HepG2 (cell line): ENCODE data around the gene NAPSA. TPM values are rescaled to one million over a fixed set of nuclear protein-coding genes. Genes with fewer than 3 reads are reported as not detected.

ENCODE experiments used
- ATAC-seq: fragments of 200-7000 bp; cut with Tn5 transposase; 3 replicates; pipeline ENCODE4 v1.9.1; 2020; ENCODE audit warnings: mild to moderate bottlenecking, moderate library complexity
- BruUV-seq: library from RNA; stranded (reverse); fragments of 400-500 nt; replicated peaks from 2 replicates; lab custom pipeline; 2021; lab: Mats Ljungman, UMichigan
- CTCF ChIA-PET: fragments of 300-600 bp; formaldehyde crosslinking; extraction: SDS; loops from one replicate; lab custom pipeline; 2021; ENCODE audit warnings: low total read pairs, inconsistent platforms, low intra/inter-chr PET ratio; lab: Yijun Ruan, JAX
- POLR2A ChIA-PET: fragments of 350-600 bp; sonication (Branson Sonifier 250); formaldehyde crosslinking; loops from one replicate; lab custom pipeline; 2020; ENCODE audit warnings: antibody characterized with exemption, inconsistent platforms; lab: Yijun Ruan, JAX
- DNase-seq: peaks from one replicate; pipeline ENCODE4 v3.0.0-alpha.2; 2015; ENCODE audit warnings: low spot score
- FAIRE-seq: peaks from 3 replicates; lab custom pipeline; 2011; peaks lifted over from hg19 to GRCh38; lab: Jason Lieb, UNC
- H2AFZ ChIP-seq: one replicate; pipeline ENCODE4 v1.6.1; 2011; ENCODE audit warnings: low read length, inconsistent platforms
- H3K27ac ChIP-seq: fragments of 300-600 bp; 3 replicates; pipeline ENCODE4 v1.8.0; 2011; ENCODE audit warnings: mixed run types, mild to moderate bottlenecking, mixed read lengths, low read length, inconsistent platforms; ENCODE audit not compliant: insufficient read depth; ENCODE audit errors: extremely low read length
- H3K27me3 ChIP-seq, 2 experiments: fragments of 200-600 bp in 1 of 2; 2 replicates in 1 of 2; 3 replicates in 1 of 2; pipeline versions ENCODE4 v1.6.0 to v1.8.0; 2011; ENCODE audit warnings: low read length in 2 of 2, mild to moderate bottlenecking in 2 of 2, moderate library complexity in 2 of 2, inconsistent platforms in 1 of 2; ENCODE audit not compliant: insufficient read depth in 2 of 2, control insufficient read depth in 1 of 2
- H3K36me3 ChIP-seq, 2 experiments: fragments of 200-600 bp in 1 of 2; replicated peaks in 1 of 2; 2 replicates in 1 of 2; 3 replicates in 1 of 2; pipeline versions ENCODE4 v1.5.1 to v1.8.0; 2011; ENCODE audit warnings: low read length in 2 of 2, inconsistent platforms in 1 of 2; ENCODE audit not compliant: insufficient read depth in 2 of 2, control insufficient read depth in 1 of 2
- H3K4me1 ChIP-seq: 2 replicates; pipeline ENCODE4 v1.5.1; 2012; ENCODE audit warnings: low read length, inconsistent platforms; ENCODE audit not compliant: insufficient read depth
- H3K4me2 ChIP-seq: 2 replicates; pipeline ENCODE4 v1.6.0; 2011; ENCODE audit warnings: low read depth, low read length, inconsistent platforms
- H3K4me3 ChIP-seq, 3 experiments: fragments of 200-600 bp in 1 of 3; sonication (generic), shearing (Covaris generic) in 1 of 3; replicated peaks in 1 of 3; 2 replicates each; pipeline ENCODE4 v1.5.1; 2011 to 2016; ENCODE audit warnings: low read length in 3 of 3, inconsistent platforms in 2 of 3, low read depth in 2 of 3, mild to moderate bottlenecking in 2 of 3, control low read depth in 1 of 3, mixed read lengths in 1 of 3; ENCODE audit not compliant: insufficient read depth in 1 of 3
- H3K79me2 ChIP-seq: one replicate; pipeline ENCODE4 v1.6.1; 2011; ENCODE audit warnings: low read length, inconsistent platforms; ENCODE audit not compliant: insufficient read depth
- H3K9ac ChIP-seq: 2 replicates; pipeline ENCODE4 v1.6.0; 2011; ENCODE audit warnings: mild to moderate bottlenecking, low read depth, low read length, inconsistent platforms; ENCODE audit not compliant: insufficient read depth
- H3K9me3 ChIP-seq: 2 replicates; pipeline ENCODE4 v1.5.1; 2012; ENCODE audit warnings: mild to moderate bottlenecking, low read length
- H4K20me1 ChIP-seq: 2 replicates; pipeline ENCODE4 v1.6.0; 2011; ENCODE audit warnings: inconsistent platforms, mild to moderate bottlenecking, low read length, moderate library complexity; ENCODE audit not compliant: insufficient read depth
- FOXA3 ChIP-seq: IDR thresholded peaks from 2 replicates; pipeline ENCODE4 v1.6.1; 2016; ENCODE audit warnings: missing genetic modification reagents, missing compliant biosample characterization
- FOXP1 ChIP-seq, 2 experiments: fragments of 450-650 bp in 1 of 2; IDR thresholded peaks; 2 replicates each; pipeline ENCODE4 v1.6.1; 2017 to 2018; ENCODE audit warnings: antibody characterized with exemption in 1 of 2
- GZF1 ChIP-seq: sonication (generic); formaldehyde crosslinking; IDR thresholded peaks from 2 replicates; pipeline ENCODE4 v1.5.1; 2020; ENCODE audit warnings: mild to moderate bottlenecking, missing genetic modification reagents
- ISX ChIP-seq: sonication (generic); formaldehyde crosslinking; conservative IDR thresholded peaks from 2 replicates; pipeline ENCODE4 v1.5.0; 2020; ENCODE audit warnings: missing genetic modification reagents
- KDM2A ChIP-seq: sonication (generic); formaldehyde crosslinking; IDR thresholded peaks from 2 replicates; pipeline ENCODE4 v1.4.0; 2020; ENCODE audit warnings: low read depth, missing genetic modification reagents, borderline replicate concordance
- MBNL3 ChIP-seq: fragments of 250-450 bp; sonication (Bioruptor Pico); conservative IDR thresholded peaks from 2 replicates; pipeline ENCODE4 v1.8.0; 2022; ENCODE audit warnings: mild to moderate bottlenecking, inconsistent platforms
- PRDM4 ChIP-seq: sonication (generic); formaldehyde crosslinking; IDR thresholded peaks from 2 replicates; pipeline ENCODE4 v1.9.0; 2021; ENCODE audit warnings: missing genetic modification reagents, borderline replicate concordance
- RFX3 ChIP-seq: IDR thresholded peaks from 2 replicates; pipeline ENCODE4 v1.6.1; 2016; ENCODE audit warnings: missing biosample characterization, missing genetic modification reagents
- SOX5 ChIP-seq: IDR thresholded peaks from 2 replicates; pipeline ENCODE4 v1.6.1; 2016; ENCODE audit warnings: borderline replicate concordance
- TRAFD1 ChIP-seq: sonication (generic); formaldehyde crosslinking; IDR thresholded peaks from 2 replicates; pipeline ENCODE4 v1.5.1; 2020; ENCODE audit warnings: missing genetic modification reagents, mild to moderate bottlenecking, borderline replicate concordance
- YY1 ChIP-seq: IDR thresholded peaks from 2 replicates; pipeline ENCODE4 v1.6.1; 2011; ENCODE audit warnings: low read length, low read depth, moderate library complexity, mild to moderate bottlenecking; ENCODE audit not compliant: insufficient read depth, insufficient replicate concordance
- ZBTB1 ChIP-seq: sonication (generic); formaldehyde crosslinking; IDR thresholded peaks from 2 replicates; pipeline ENCODE4 v1.4.0; 2020; ENCODE audit warnings: missing genetic modification reagents, borderline replicate concordance
- ZBTB20 ChIP-seq: sonication (generic); formaldehyde crosslinking; IDR thresholded peaks from 2 replicates; pipeline ENCODE4 v1.8.1; 2023; ENCODE audit warnings: missing genetic modification reagents, low read depth, mild to moderate bottlenecking, borderline replicate concordance
- ZBTB7B ChIP-seq: sonication (generic); formaldehyde crosslinking; IDR thresholded peaks from 2 replicates; pipeline ENCODE4 v1.4.0; 2020; ENCODE audit warnings: missing genetic modification reagents
- ZC3H13 ChIP-seq: sonication (generic); formaldehyde crosslinking; IDR thresholded peaks from 2 replicates; pipeline ENCODE4 v1.8.1; 2023; ENCODE audit warnings: mild to moderate bottlenecking, missing genetic modification reagents, moderate library complexity
- ZFP41 ChIP-seq: sonication (generic); formaldehyde crosslinking; IDR thresholded peaks from 2 replicates; pipeline ENCODE4 v1.4.0; 2020; ENCODE audit warnings: mild to moderate bottlenecking, missing genetic modification reagents, borderline replicate concordance
- ZNF331 ChIP-seq: sonication (generic); formaldehyde crosslinking; IDR thresholded peaks from 2 replicates; pipeline ENCODE4 v1.4.0; 2020; ENCODE audit warnings: missing genetic modification reagents
- ZNF549 ChIP-seq: sonication (generic); formaldehyde crosslinking; IDR thresholded peaks from 2 replicates; pipeline ENCODE4 v1.5.0; 2020; ENCODE audit warnings: missing genetic modification reagents
- ZNF576 ChIP-seq: sonication (generic); formaldehyde crosslinking; IDR thresholded peaks from 2 replicates; pipeline ENCODE4 v1.4.0; 2020; ENCODE audit warnings: mild to moderate bottlenecking, missing genetic modification reagents
- ZSCAN5A ChIP-seq: sonication (generic); formaldehyde crosslinking; IDR thresholded peaks from 2 replicates; pipeline ENCODE4 v1.8.0; 2022; ENCODE audit warnings: mild to moderate bottlenecking, missing genetic modification reagents, borderline replicate concordance
- WGBS: methylation state at CpG from one replicate; pipeline ENCODE4 v1.1.6; 2017; ENCODE audit warnings: low lambda C conversion rate; 5-methylcytosine and 5-hydroxymethylcytosine counted together
- in situ Hi-C: cut with HindIII; loops from 2 replicates; pipeline ENCODE4 v1.10.0; 2017; ENCODE audit warnings: low pct_unique_long_range_greater_than_20kb; ENCODE audit not compliant: extremely low pct_ligation_motif_present
- intact Hi-C: fragments of 100-400 bp; cut with micrococcal nuclease; formaldehyde crosslinking; loops from one replicate; pipeline ENCODE4 v1.10.0; 2022; ENCODE audit not compliant: unreplicated experiment
- polyA plus RNA-seq, 8 experiments: library from polyadenylated mRNA; depleted of rRNA in 3 of 8; stranded (reverse) in 7 of 8; unstranded in 1 of 8; fragments of >200 nt; fragmentation: Illumina TruSeq in 4 of 8; extraction: Trizol in 4 of 8; gene quantifications; 2 replicates each; pipeline versions ENCODE4 v1.2.1 to v1.2.3, GENCODE V29; 2011 to 2016; ENCODE audit warnings: low read depth in 4 of 8, missing spikeins in 1 of 8, mixed read lengths in 1 of 8; ENCODE audit not compliant: insufficient read depth in 1 of 8
- total RNA-seq, 5 experiments: library from RNA; depleted of rRNA; stranded (reverse); fragments of >200 nt; fragmentation: Illumina TruSeq; extraction: Trizol; gene quantifications; 2 replicates each; pipeline ENCODE4 v1.2.3, GENCODE V29; 2016; ENCODE audit warnings: low read depth in 1 of 5

NAPSA gene
- total and polyA plus RNA-seq, 2 of the 13 experiments (the other 11 are each of a cell fraction or from before 2014, with no cell fraction given) = not detected

- intact Hi-C loops (no loop called here), in situ Hi-C loops (no loop called here)
- ChIA-PET CTCF (no interaction called here), POLR2A (no interaction called here)
- DNase-seq (no peak), FAIRE-seq (no peak), ATAC-seq (no peak)
- Histone ChIP-seq H3K4me3 (no peak overlapping the region; a peak in 1 of 6 replicates), H3K36me3 (no peaks in the 10 kb centered on the region), H3K4me1 (peaks cover 56% of the 10 kb centered on the region), H2AFZ (no peak overlapping the region), H3K27ac (no peak overlapping the region), H3K27me3 (no peaks in the 10 kb centered on the region), H3K4me2 (peak overlapping the region; percentile 99; the same call in 1 of the 2 replicates), H3K9me3 (no peaks in the 10 kb centered on the region), H3K9ac (no peak overlapping the region), H4K20me1 (0 out of 2 replicates have a peak, but pooled peaks cover 3% of the 10 kb centered on the region), H3K79me2 (no peaks in the 10 kb centered on the region)
- no TSS peak for BruUV-seq
- TF ChIP-seq ZBTB7B (no peak), ZBTB20 (CRISPR knock-in tag) (no peak), ZSCAN5A (CRISPR knock-in tag) (no peak), FOXA3 (CRISPR knock-in tag) (no peak), KDM2A (CRISPR knock-in tag) (no peak), GZF1 (no peak), YY1 (no peak), ZBTB1 (CRISPR knock-in tag) (no peak), ZC3H13 (CRISPR knock-in tag) (no peak), ZFP41 (CRISPR knock-in tag) (no peak), ZNF549 (no peak), SOX5 (CRISPR knock-in tag) (no peak), ZNF331 (no peak), PRDM4 (CRISPR knock-in tag) (no peak), RFX3 (CRISPR knock-in tag) (no peak), ZNF576 (no peak), TRAFD1 (no peak), FOXP1 (IDR thresholded peaks at IDR 0.05) (no peak), FOXP1 (CRISPR knock-in tag; IDR thresholded peaks at IDR 0.05) (no peak), MBNL3 (CRISPR knock-in tag) (no peak), ISX (CRISPR knock-in tag) (no peak)
- WGBS = 68% methylated on average over 2 of the region's 2 CpGs
Measured at GRCh38 chr19:50331994-50332243, 33.5 kb downstream of the NAPSA start.
